Measurements from ENCODE around the gene TP53TG5.

- TF ChIP-seq CTCF (IDR thresholded peaks at IDR 0.05) = no peak
- TF ChIP-seq POLR2A (IDR thresholded peaks at IDR 0.05) = no peak
Measured at GRCh38 chr20:45374101-45374467, 4.0 kb downstream of the TP53TG5 start.

All from right lobe of liver (tissue), 4 donors.